ENCODE measurements around the gene MAT2B. TPM values are rescaled to one million over a fixed set of nuclear protein-coding genes. Genes with fewer than 3 reads are reported as not detected.
A peak's percentile ranks its signal among the peaks of the same experiment; 100 is the strongest.

MAT2B gene
- total and polyA plus RNA-seq, 2 of the 13 experiments (the other 11 are each of a cell fraction or from before 2014, with no cell fraction given), result 20.2 to 37.1 TPM

GRCh38 chr5:163459819-163460561 is 45.4 kb upstream of the MAT2B start, which contains the start of gene NUDCD2 (continued):
- TF ChIP-seq DPF2 (CRISPR knock-in tag; IDR thresholded peaks at IDR 0.05; ENCODE audit: borderline replicate concordance, low read depth) (no peak), ONECUT2 (CRISPR knock-in tag; IDR thresholded peaks at IDR 0.05) (no peak), IRF2 (CRISPR knock-in tag; IDR thresholded peaks at IDR 0.05) (peak; percentile 23; the same call in 1 of the 2 replicates), YEATS2 (CRISPR knock-in tag; IDR thresholded peaks at IDR 0.05; ENCODE audit: borderline replicate concordance) (peak; percentile 77; the same call in 1 of the 2 replicates), ZFP82 (CRISPR knock-in tag; IDR thresholded peaks at IDR 0.05; ENCODE audit: borderline replicate concordance) (no peak), SMAD1 (CRISPR knock-in tag; IDR thresholded peaks at IDR 0.05; ENCODE audit: borderline replicate concordance, low read depth) (no peak; the same call in 1 of the 2 replicates), ZNF747 (CRISPR knock-in tag; IDR thresholded peaks at IDR 0.05; ENCODE audit: borderline replicate concordance) (peak; percentile 61; the same call in 1 of the 2 replicates), CHD4 (IDR thresholded peaks at IDR 0.05; ENCODE audit: borderline replicate concordance, low read length) (no peak), TCF7L2 (IDR thresholded peaks at IDR 0.05; ENCODE audit: low read depth, low read length) (no peak), ZNF83 (CRISPR knock-in tag; IDR thresholded peaks at IDR 0.05; ENCODE audit: borderline replicate concordance) (no peak), ZNF143 (CRISPR knock-in tag; IDR thresholded peaks at IDR 0.05) (peak; percentile 38; the same call in 1 of the 2 replicates), RBFOX2 (IDR thresholded peaks at IDR 0.05; ENCODE audit: low read depth, low read length) (peak; percentile 97), ZNF790 (CRISPR knock-in tag; IDR thresholded peaks at IDR 0.05; ENCODE audit: borderline replicate concordance) (no peak), ZBTB1 (CRISPR knock-in tag; IDR thresholded peaks at IDR 0.05; ENCODE audit: borderline replicate concordance) (no peak), ZNF512B (CRISPR knock-in tag; IDR thresholded peaks at IDR 0.05; ENCODE audit: borderline replicate concordance) (no peak), NCOR1 (IDR thresholded peaks at IDR 0.05; ENCODE audit: borderline replicate concordance, low read length) (no peak), NFKBIZ (CRISPR knock-in tag; IDR thresholded peaks at IDR 0.05) (no peak), RFXANK (CRISPR knock-in tag; IDR thresholded peaks at IDR 0.05) (peak; percentile 42; the same call in 1 of the 2 replicates), TEAD3 (CRISPR knock-in tag; optimal IDR thresholded peaks at IDR 0.05; ENCODE audit: borderline replicate concordance) (peak; percentile 42), HNF4G (IDR thresholded peaks at IDR 0.05; ENCODE audit: borderline replicate concordance, low read depth, low read length) (no peak), HNF4G (CRISPR knock-in tag; IDR thresholded peaks at IDR 0.05; ENCODE audit: borderline replicate concordance, low read depth) (peak; percentile 64; the same call in 1 of the 2 replicates), TMF1 (CRISPR knock-in tag; IDR thresholded peaks at IDR 0.05; ENCODE audit: low read depth) (peak; percentile 92), PAWR (CRISPR knock-in tag; IDR thresholded peaks at IDR 0.05; ENCODE audit: borderline replicate concordance) (no peak; the same call in 1 of the 2 replicates), MAFK (conservative IDR thresholded peaks at IDR 0.05 in 1 of 2, IDR thresholded peaks at IDR 0.05 in 1 of 2; ENCODE audit: low read length in 2 of 2) (no peak), SNAPC5 (CRISPR knock-in tag; IDR thresholded peaks at IDR 0.05; ENCODE audit: borderline replicate concordance) (peak; percentile 92; the same call in 1 of the 2 replicates), FOXA3 (CRISPR knock-in tag; IDR thresholded peaks at IDR 0.05) (peak; percentile 18), ZNF343 (CRISPR knock-in tag; IDR thresholded peaks at IDR 0.05) (no peak), HNRNPH1 (optimal IDR thresholded peaks at IDR 0.05; ENCODE audit: low read depth, low read length) (no peak), KDM6A (CRISPR knock-in tag; IDR thresholded peaks at IDR 0.05; ENCODE audit: low read depth) (peak; percentile 28; the same call in 1 of the 2 replicates), ZNF367 (CRISPR knock-in tag; IDR thresholded peaks at IDR 0.05; ENCODE audit: borderline replicate concordance) (no peak)
